Motor neuron (in vitro differentiated cells): ENCODE data around the gene PREB. TPM values are rescaled to one million over a fixed set of nuclear protein-coding genes. Genes with fewer than 3 reads are reported as not detected.

Experiments used
- ATAC-seq, 8 experiments: fragments of 200-7000 bp; cut with Tn5 transposase; replicated peaks in 6 of 8; 2 replicates each; pipeline ENCODE4 v1.8.0; 2021; ENCODE audit warnings: mild to moderate bottlenecking in 8 of 8, moderate library complexity in 8 of 8
- H3K27ac ChIP-seq, 2 donors: fragments of 250-450 bp; sonication (Bioruptor Pico); 2 replicates each; pipeline ENCODE4 v1.9.0; 2021; ENCODE audit warnings: antibody characterized with exemption in 2 of 2, mild to moderate bottlenecking in 2 of 2, moderate library complexity in 1 of 2
- H3K4me1 ChIP-seq, 2 donors: fragments of 250-450 bp; sonication (Bioruptor Pico); replicated peaks in 1 of 2; 2 replicates each; pipeline ENCODE4 v1.6.1; 2021; ENCODE audit warnings: antibody characterized with exemption in 2 of 2, mild to moderate bottlenecking in 2 of 2, moderate library complexity in 1 of 2
- H3K4me3 ChIP-seq, 5 donors: fragments of 250-450 bp; sonication (Bioruptor Pico); 2 replicates each; pipeline ENCODE4 v1.9.0; 2021; ENCODE audit warnings: antibody characterized with exemption in 5 of 5, mild to moderate bottlenecking in 5 of 5, moderate library complexity in 4 of 5
- WGBS, 10 experiments: fragments of 450-650 bp; shearing (Covaris generic); methylation state at CpG; one replicate each; pipeline ENCODE4 v1.0.0; 2022; 5-methylcytosine and 5-hydroxymethylcytosine counted together
- in situ Hi-C, 9 experiments: fragments of 400-800 bp; cut with MboI; loops; one replicate each; pipeline ENCODE4 v1.15.0; 2021; ENCODE audit warnings: low sequenced_read_pairs in 9 of 9, low pct_unique_long_range_greater_than_20kb in 2 of 9; ENCODE audit not compliant: unreplicated experiment in 9 of 9
- total RNA-seq, 8 experiments: library from RNA; unstranded; fragments of 300-600 nt; gene quantifications; 2 replicates each; pipeline versions ENCODE4 v1.2.3 to v1.2.4, GENCODE V29; 2022

PREB gene
- total RNA-seq, 8 experiments from 2014 or later, result 22.9 to 41.5 (median 38.2) TPM

DNA sequence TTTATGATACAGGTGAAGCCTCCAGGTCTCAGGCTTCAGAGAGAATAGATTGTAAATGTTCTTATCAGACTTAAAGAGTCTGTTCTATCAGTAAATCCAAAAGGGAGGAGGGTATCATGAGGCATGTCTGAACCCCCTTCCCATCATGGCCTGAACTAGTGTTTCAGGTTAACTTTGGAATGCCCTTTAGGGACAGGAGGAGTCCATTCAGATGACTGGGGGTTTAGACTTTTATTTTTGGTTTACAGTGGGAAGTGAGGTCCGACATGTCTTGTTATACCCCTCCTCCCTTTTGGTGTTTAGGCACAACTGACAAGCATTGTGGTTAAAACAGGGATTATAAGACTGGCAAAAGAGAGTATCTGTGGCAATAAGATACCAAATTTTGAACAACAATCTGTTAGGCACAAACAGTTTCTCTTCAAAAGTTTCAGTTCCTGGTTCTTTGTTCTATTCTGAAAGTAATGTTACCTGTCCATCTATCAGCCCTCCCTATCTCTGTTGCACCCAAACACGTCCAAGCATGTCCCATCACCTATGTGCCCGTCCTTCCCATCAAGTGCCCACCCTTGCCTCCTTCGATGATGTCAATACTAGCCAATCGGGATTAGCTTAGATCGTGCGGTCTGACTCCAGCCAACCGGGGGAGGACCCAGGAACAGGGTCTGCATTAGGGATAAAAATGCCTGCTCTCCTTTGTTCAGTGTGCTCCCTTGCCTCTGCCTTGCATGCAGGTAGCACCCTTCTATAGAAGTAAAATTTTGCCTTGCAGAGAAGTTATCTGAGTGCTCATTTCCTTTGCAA lies 30.7 kb upstream of the PREB start:
- ATAC-seq, result no peak
- Histone ChIP-seq H3K4me3 (no peak overlapping the region), H3K27ac (no peak overlapping the region), H3K4me1 (no peaks in the 10 kb centered on the region)
- in situ Hi-C loops, result no loop called here
- 38 to 93% (median 74%) methylated on average over 1 to 8 of the region's 8 CpGs; no CpG with 5 or more reads in 2 of the 10 experiments for WGBS, 10 experiments

- 48 to 93% (median 75%) methylated on average over 2 to 12 of the region's 15 CpGs for WGBS, 10 experiments
- no peaks in the 10 kb centered on the region for H3K4me1 ChIP-seq
- in situ Hi-C loops, result no loop called here
- no peak for ATAC-seq
- H3K27ac ChIP-seq, result no peak overlapping the region
- no peak overlapping the region for H3K4me3 ChIP-seq
Measured at GRCh38 chr2:27162151-27163121, 28.0 kb upstream of the PREB start.

DNA sequence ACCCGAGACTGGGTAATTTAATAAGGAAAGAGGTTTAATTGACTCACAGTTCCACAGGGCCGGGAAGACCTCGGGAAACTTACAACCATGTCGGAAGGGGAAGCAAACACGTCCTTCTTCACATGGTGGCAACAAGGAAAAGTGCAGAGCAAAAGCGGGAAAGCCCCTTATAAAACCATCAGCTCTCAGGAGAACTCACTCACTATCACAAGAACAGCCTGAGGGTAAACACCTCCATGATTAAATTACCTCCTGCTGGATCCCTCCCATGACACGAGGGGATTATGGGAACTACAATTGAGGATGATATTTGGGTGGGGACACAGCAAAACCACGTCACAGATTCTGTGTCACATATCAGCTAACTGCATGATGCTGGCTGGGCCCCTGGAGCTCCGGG lies 25.8 kb upstream of the PREB start:
- ATAC-seq, result no peak
- 50 to 89% (median 64%) methylated on average over 1 to 7 of the region's 9 CpGs; no CpG with 5 or more reads in 1 of the 10 experiments for WGBS, 10 experiments
- Histone ChIP-seq H3K27ac (no peak overlapping the region), H3K4me1 (no peaks in the 10 kb centered on the region), H3K4me3 (no peak overlapping the region)
- in situ Hi-C loops, result no loop called here

DNA sequence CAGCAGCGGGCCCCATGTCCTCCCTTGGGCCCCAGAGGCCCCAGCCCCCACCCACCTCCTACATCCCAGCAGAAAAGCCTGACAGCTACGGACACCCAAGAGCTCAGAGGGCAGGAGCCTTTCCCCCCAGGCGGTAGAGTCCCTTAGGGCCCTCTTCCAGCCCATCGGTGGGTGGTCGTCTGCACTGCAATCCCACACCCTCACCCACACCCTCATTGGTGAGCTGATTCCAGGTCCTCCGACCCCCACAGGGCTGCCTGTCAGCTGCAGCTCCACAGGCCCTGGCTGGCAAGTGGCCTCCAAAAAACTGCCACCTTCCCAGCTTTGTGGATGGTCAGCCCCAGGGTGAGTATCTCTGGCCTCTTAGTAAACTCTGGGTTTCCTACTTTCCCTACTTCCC lies 24.8 kb upstream of the PREB start:
- in situ Hi-C loops, result no loop called here
- H3K4me3 ChIP-seq, result no peak overlapping the region
- WGBS, 10 experiments, result 78 to 100% methylated on average over 2 to 4 of the region's 6 CpGs; no CpG with 5 or more reads in 8 of the 10 experiments

DNA sequence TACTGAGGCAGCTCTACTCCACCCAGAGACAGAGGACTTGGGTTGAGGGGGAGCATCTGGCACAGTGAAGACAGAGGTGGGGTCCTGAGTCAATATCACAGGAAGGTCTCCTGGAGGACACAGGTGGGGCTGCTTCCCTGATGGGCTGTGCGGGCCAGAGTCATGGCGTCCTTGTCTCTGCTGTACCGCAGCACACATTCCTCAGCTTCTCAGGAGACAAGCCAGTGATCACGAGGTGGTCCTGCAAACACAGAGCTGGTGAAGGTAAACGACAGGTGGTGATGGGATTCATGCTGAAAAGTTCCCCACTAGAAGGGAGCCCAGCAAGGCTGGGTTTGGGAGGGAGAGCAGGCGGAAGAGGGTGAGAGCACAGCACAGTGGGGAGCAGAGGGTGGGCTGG lies 24.0 kb upstream of the PREB start:
- no peaks in the 10 kb centered on the region for H3K4me1 ChIP-seq
- ATAC-seq, result no peak
- 53 to 90% (median 71%) methylated on average over 1 to 3 of the region's 6 CpGs; no CpG with 5 or more reads in 7 of the 10 experiments for WGBS, 10 experiments
- in situ Hi-C loops, result no loop called here
- no peak overlapping the region for H3K27ac ChIP-seq
- H3K4me3 ChIP-seq, result no peak overlapping the region

More for the DNA sequence above, 24.8 kb upstream of the PREB start:
- no peaks in the 10 kb centered on the region for H3K4me1 ChIP-seq
- H3K27ac ChIP-seq, result no peak overlapping the region
- ATAC-seq, result no peak

- in situ Hi-C loops, result no loop called here
- Histone ChIP-seq H3K4me1 (no peaks in the 10 kb centered on the region), H3K4me3 (no peak overlapping the region), H3K27ac (no peak overlapping the region)
- 62 to 100% (median 83%) methylated on average over 1 to 5 of the region's 9 CpGs; no CpG with 5 or more reads in 4 of the 10 experiments for WGBS, 10 experiments
- ATAC-seq, result peak in 5 of 8 experiments; percentile 24 to 68 (median 31)
Measured at GRCh38 chr2:27155069-27155520, 20.7 kb upstream of the PREB start.

- Histone ChIP-seq H3K4me1 (no peaks in the 10 kb centered on the region), H3K4me3 (no peak overlapping the region), H3K27ac (no peak overlapping the region)
- ATAC-seq, result no peak
- in situ Hi-C loops, result no loop called here
- WGBS, 10 experiments, result 25 to 83% (median 73%) methylated on average over 1 to 4 of the region's 6 CpGs; no CpG with 5 or more reads in 3 of the 10 experiments
Measured at GRCh38 chr2:27154488-27154887, 20.1 kb upstream of the PREB start.

- peak in 1 of 8 experiments; percentile 10 for ATAC-seq
- in situ Hi-C loops, result no loop called here
- WGBS, 10 experiments, result 17 to 86% (median 76%) methylated on average over 1 to 2 of the region's 2 CpGs; no CpG with 5 or more reads in 5 of the 10 experiments
- Histone ChIP-seq H3K27ac (no peak overlapping the region), H3K4me3 (no peak overlapping the region), H3K4me1 (no peaks in the 10 kb centered on the region)
Measured at GRCh38 chr2:27152796-27153464, 18.5 kb upstream of the PREB start.

DNA sequence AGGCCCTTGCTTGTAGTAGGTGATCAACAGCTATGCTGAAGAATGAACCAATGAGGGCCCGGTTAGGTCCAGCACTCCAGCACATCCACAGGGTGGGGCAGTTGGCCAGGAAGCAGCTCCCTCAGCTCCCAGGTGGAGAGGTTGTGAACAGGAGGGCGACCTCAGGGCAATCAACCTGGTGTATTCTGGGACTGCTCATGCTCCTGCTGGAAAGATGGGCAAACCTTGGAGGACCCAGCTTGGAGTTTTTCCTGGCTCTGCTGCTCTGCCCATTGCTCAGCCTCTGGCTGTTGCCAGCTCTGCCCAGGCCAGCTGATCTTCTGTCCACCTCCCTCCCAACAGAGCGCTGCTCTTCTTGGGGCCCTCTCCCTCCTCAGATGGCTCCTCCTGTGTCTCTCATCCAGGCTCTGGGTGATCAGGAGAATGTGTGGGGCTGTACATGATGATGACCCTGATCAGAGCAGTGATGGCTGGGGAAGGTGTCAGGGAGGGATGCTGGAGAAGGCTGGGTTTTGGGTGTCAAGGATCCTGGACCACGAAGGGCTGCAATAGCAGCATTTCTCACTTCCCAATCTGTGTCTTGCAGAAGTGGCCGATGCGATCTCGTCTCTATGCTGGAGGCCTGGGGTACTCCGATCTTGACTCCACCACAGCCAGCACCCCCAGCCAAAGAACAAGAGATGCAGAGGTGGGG lies 17.8 kb upstream of the PREB start:
- H3K4me3 ChIP-seq, result no peak overlapping the region
- H3K4me1 ChIP-seq, result no peaks in the 10 kb centered on the region
- peak in 1 of 8 experiments; percentile 41 for ATAC-seq
- no peak overlapping the region for H3K27ac ChIP-seq
- 0 to 80% (median 62%) methylated on average over 1 to 4 of the region's 8 CpGs; no CpG with 5 or more reads in 4 of the 10 experiments for WGBS, 10 experiments
- in situ Hi-C loops, result no loop called here

DNA sequence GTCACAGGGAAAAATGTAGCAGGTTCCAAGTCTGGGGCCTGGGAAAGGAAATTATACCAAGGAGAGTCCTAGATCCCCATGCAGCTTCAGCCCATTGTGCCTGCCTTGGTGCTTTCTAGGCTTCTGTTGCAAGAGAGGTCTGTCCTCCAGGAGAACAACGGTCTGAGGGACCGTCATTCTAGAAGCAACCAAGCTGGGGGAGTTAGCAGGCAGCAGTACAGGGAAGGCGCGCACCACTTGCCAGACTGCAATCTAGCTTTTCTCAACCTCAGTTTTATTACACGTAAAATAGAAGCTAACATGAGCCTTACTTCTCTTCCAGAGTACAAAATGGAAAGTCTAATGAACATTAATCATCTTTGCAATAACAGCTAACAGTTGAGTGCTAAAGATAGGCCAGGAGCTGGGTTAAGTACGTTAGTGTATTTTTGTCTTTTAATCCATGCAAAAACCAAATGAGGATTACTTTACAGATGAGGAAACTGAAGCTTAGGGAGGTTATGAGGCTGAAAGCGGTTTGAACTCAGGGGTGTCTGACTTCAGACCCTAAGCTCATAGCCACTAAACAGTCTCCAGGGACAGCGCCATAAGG lies 16.3 kb upstream of the PREB start:
- Histone ChIP-seq H3K4me3 (no peak overlapping the region), H3K27ac (no peak overlapping the region), H3K4me1 (no peaks in the 10 kb centered on the region)
- in situ Hi-C loops, result no loop called here
- ATAC-seq, result no peak
- WGBS, 10 experiments, result 48 to 100% (median 75%) methylated on average over 1 to 7 of the region's 8 CpGs; no CpG with 5 or more reads in 1 of the 10 experiments

- ATAC-seq, result no peak
- Histone ChIP-seq H3K27ac (no peak overlapping the region), H3K4me1 (no peaks in the 10 kb centered on the region), H3K4me3 (no peak overlapping the region)
- in situ Hi-C loops, result no loop called here
- 30 to 100% (median 80%) methylated on average over 1 to 10 of the region's 29 CpGs; no CpG with 5 or more reads in 5 of the 10 experiments for WGBS, 10 experiments
Measured at GRCh38 chr2:27149570-27150405, 15.4 kb upstream of the PREB start.
